Keratinocyte (primary cell): Measurements from ENCODE around the gene CD96.

Experiments
- EZH2 ChIP-seq: IDR thresholded peaks from one replicate; pipeline ENCODE4 v1.6.1; 2012; ENCODE audit warnings: inconsistent platforms, mild to moderate bottlenecking, low read length, moderate library complexity
- TF ChIP-seq, protein P1 (sequence below), 3 experiments: IDR thresholded peaks in 1 of 3; conservative IDR thresholded peaks in 1 of 3; optimal IDR thresholded peaks in 1 of 3; 2 replicates in 2 of 3; 3 replicates in 1 of 3; pipeline versions ENCODE3 to v1.5.1; 2011; ENCODE audit warnings: low read length in 3 of 3, mild to moderate bottlenecking in 3 of 3, moderate library complexity in 2 of 3, control low read depth in 1 of 3, inconsistent platforms in 1 of 3; ENCODE audit not compliant: insufficient read depth in 2 of 3; ENCODE audit errors: extremely low read depth in 1 of 3

DNA sequence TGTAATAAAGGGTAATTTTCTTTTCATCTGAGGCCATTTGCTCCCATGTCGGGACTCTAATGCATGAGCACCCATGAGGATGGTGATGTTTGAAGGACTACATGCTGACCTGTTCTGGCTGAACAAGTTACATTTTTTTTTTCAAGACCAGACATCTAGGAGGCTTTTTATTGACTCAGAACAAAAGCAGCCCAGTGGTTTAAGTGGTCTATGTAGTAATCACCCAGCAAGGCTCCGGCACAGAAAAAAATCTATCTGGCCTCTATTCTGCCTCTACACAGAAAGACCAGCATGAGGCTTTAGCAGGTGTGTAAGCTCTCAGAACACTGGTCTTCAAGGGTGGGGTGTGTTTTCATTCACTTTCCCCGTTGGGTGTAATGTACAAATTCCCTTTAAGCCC is 148.2 kb downstream of the CD96 start:
- TF ChIP-seq, protein P1, sequence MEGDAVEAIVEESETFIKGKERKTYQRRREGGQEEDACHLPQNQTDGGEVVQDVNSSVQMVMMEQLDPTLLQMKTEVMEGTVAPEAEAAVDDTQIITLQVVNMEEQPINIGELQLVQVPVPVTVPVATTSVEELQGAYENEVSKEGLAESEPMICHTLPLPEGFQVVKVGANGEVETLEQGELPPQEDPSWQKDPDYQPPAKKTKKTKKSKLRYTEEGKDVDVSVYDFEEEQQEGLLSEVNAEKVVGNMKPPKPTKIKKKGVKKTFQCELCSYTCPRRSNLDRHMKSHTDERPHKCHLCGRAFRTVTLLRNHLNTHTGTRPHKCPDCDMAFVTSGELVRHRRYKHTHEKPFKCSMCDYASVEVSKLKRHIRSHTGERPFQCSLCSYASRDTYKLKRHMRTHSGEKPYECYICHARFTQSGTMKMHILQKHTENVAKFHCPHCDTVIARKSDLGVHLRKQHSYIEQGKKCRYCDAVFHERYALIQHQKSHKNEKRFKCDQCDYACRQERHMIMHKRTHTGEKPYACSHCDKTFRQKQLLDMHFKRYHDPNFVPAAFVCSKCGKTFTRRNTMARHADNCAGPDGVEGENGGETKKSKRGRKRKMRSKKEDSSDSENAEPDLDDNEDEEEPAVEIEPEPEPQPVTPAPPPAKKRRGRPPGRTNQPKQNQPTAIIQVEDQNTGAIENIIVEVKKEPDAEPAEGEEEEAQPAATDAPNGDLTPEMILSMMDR (optimal IDR thresholded peaks at IDR 0.05 in 1 of 3, IDR thresholded peaks at IDR 0.05 in 1 of 3, conservative IDR thresholded peaks at IDR 0.05 in 1 of 3; ENCODE audit: extremely low read depth in 1 of 3, insufficient read depth in 2 of 3, low read length in 3 of 3), result no peak
- TF ChIP-seq EZH2, result no peak
